ENCODE results near the gene PBOV1. TPM values are rescaled to one million over a fixed set of nuclear protein-coding genes. Genes with fewer than 3 reads are reported as not detected.

The PBOV1 gene
- total RNA-seq, 1 donor = not detected

GRCh38 chr6:138255443-138255842 lies 37.2 kb upstream of the PBOV1 start:
- TF ChIP-seq, protein P1, sequence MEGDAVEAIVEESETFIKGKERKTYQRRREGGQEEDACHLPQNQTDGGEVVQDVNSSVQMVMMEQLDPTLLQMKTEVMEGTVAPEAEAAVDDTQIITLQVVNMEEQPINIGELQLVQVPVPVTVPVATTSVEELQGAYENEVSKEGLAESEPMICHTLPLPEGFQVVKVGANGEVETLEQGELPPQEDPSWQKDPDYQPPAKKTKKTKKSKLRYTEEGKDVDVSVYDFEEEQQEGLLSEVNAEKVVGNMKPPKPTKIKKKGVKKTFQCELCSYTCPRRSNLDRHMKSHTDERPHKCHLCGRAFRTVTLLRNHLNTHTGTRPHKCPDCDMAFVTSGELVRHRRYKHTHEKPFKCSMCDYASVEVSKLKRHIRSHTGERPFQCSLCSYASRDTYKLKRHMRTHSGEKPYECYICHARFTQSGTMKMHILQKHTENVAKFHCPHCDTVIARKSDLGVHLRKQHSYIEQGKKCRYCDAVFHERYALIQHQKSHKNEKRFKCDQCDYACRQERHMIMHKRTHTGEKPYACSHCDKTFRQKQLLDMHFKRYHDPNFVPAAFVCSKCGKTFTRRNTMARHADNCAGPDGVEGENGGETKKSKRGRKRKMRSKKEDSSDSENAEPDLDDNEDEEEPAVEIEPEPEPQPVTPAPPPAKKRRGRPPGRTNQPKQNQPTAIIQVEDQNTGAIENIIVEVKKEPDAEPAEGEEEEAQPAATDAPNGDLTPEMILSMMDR (IDR thresholded peaks at IDR 0.05; ENCODE audit: extremely low read depth, low read depth, low read length) = no peak
- no peaks in the 10 kb centered on the region for H3K9me3 ChIP-seq (ENCODE audit: low read depth, low read length)
- DNase-seq (ENCODE audit: insufficient read length, low spot score, missing footprints) = no peak
- no peaks in the 10 kb centered on the region for H3K27me3 ChIP-seq (ENCODE audit: insufficient read depth, low read length)
- no peaks in the 10 kb centered on the region for H4K20me1 ChIP-seq (ENCODE audit: insufficient read depth, low read length)
- peaks cover 3% of the 10 kb centered on the region for H3K4me1 ChIP-seq (ENCODE audit: insufficient read depth, low read length)
- H2AFZ ChIP-seq (ENCODE audit: low read length) = no peak overlapping the region
- H3K79me2 ChIP-seq (ENCODE audit: insufficient read depth, low read length) = no peaks in the 10 kb centered on the region
- no peak overlapping the region for H3K4me2 ChIP-seq (ENCODE audit: insufficient read depth, low read length)
- no peak overlapping the region for H3K27ac ChIP-seq (ENCODE audit: low read depth, low read length)
- no peaks in the 10 kb centered on the region for H3K36me3 ChIP-seq (ENCODE audit: insufficient read depth, low read length)
- no peak overlapping the region for H3K4me3 ChIP-seq (ENCODE audit: insufficient read depth, low read length)

DNA sequence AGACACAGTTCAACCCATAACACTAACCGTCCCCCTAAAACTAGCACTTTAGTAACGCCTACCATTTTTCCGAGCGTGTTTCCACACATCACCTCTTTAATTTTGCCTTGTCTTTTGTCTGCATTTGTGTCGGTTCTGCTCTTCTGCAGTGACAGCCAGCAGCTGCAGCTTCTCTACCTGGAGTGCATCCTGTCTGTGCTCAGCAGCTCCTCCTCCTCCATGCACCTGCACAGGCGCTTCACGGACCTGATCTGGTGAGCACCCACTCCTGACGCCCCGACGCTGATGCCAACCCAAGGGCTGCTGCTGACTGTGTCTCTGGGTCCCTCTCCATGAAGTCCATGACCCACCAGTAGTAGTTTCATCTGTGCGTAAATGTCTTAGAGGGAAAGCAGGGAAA lies 35.4 kb upstream of the PBOV1 start:
- H3K27me3 ChIP-seq (ENCODE audit: insufficient read depth, low read length) = no peaks in the 10 kb centered on the region
- no peak overlapping the region for H2AFZ ChIP-seq (ENCODE audit: low read length)
- H3K4me2 ChIP-seq (ENCODE audit: insufficient read depth, low read length) = no peak overlapping the region
- H3K79me2 ChIP-seq (ENCODE audit: insufficient read depth, low read length) = no peaks in the 10 kb centered on the region
- no peaks in the 10 kb centered on the region for H3K9me3 ChIP-seq (ENCODE audit: low read depth, low read length)
- no peak overlapping the region for H3K27ac ChIP-seq (ENCODE audit: low read depth, low read length)
- no peaks in the 10 kb centered on the region for H3K36me3 ChIP-seq (ENCODE audit: insufficient read depth, low read length)
- no peak for DNase-seq (ENCODE audit: insufficient read length, low spot score, missing footprints)
- TF ChIP-seq, protein P1 (IDR thresholded peaks at IDR 0.05; ENCODE audit: extremely low read depth, low read depth, low read length) = no peak
- no peaks in the 10 kb centered on the region for H4K20me1 ChIP-seq (ENCODE audit: insufficient read depth, low read length)
- no peak overlapping the region for H3K4me3 ChIP-seq (ENCODE audit: insufficient read depth, low read length)
- peaks cover 3% of the 10 kb centered on the region for H3K4me1 ChIP-seq (ENCODE audit: insufficient read depth, low read length)

- Histone ChIP-seq H3K4me3 (ENCODE audit: insufficient read depth, low read length) (no peak overlapping the region), H2AFZ (ENCODE audit: low read length) (no peak overlapping the region), H3K4me2 (ENCODE audit: insufficient read depth, low read length) (peak overlapping the region; percentile 43), H3K4me1 (ENCODE audit: insufficient read depth, low read length) (peaks cover 3% of the 10 kb centered on the region), H4K20me1 (ENCODE audit: insufficient read depth, low read length) (no peaks in the 10 kb centered on the region), H3K27me3 (ENCODE audit: insufficient read depth, low read length) (no peaks in the 10 kb centered on the region), H3K9me3 (ENCODE audit: low read depth, low read length) (no peaks in the 10 kb centered on the region), H3K79me2 (ENCODE audit: insufficient read depth, low read length) (no peaks in the 10 kb centered on the region), H3K36me3 (ENCODE audit: insufficient read depth, low read length) (no peaks in the 10 kb centered on the region), H3K27ac (ENCODE audit: low read depth, low read length) (no peak overlapping the region)
- TF ChIP-seq, protein P1 (IDR thresholded peaks at IDR 0.05; ENCODE audit: extremely low read depth, low read depth, low read length) = no peak
- peak; percentile 80 for DNase-seq (ENCODE audit: insufficient read length, low spot score, missing footprints)
These were observed 32.4 kb upstream of the PBOV1 start for GRCh38 chr6:138250513-138251247.

DNA sequence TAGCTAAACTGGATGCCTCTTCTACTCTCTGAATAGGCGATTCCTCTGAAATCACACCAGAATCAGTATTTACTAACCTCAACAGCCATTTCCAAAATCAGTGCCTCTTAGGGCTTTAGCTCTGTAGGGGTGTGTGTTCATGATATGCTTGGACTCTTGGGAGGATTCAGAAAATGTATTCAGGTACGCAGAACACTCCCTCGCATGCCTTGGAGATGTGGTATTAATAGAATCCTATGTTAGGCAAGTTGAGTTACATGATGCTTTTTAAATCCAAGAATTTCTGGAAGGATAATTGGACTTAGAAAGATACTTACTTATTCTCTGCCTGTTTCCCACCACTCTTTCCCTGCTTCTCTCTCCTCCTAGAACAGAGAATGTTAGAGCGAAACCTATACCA lies 31.8 kb upstream of the PBOV1 start:
- TF ChIP-seq, protein P1 (IDR thresholded peaks at IDR 0.05; ENCODE audit: extremely low read depth, low read depth, low read length) = no peak
- H3K27ac ChIP-seq (ENCODE audit: low read depth, low read length) = no peak overlapping the region
- DNase-seq (ENCODE audit: insufficient read length, low spot score, missing footprints) = no peak

More for the DNA sequence above, 31.8 kb upstream of the PBOV1 start:
- Histone ChIP-seq H3K9me3 (ENCODE audit: low read depth, low read length) (no peaks in the 10 kb centered on the region), H3K4me2 (ENCODE audit: insufficient read depth, low read length) (no peak overlapping the region), H3K4me1 (ENCODE audit: insufficient read depth, low read length) (peaks cover 3% of the 10 kb centered on the region), H3K36me3 (ENCODE audit: insufficient read depth, low read length) (no peaks in the 10 kb centered on the region), H3K79me2 (ENCODE audit: insufficient read depth, low read length) (no peaks in the 10 kb centered on the region), H4K20me1 (ENCODE audit: insufficient read depth, low read length) (no peaks in the 10 kb centered on the region), H3K4me3 (ENCODE audit: insufficient read depth, low read length) (no peak overlapping the region), H2AFZ (ENCODE audit: low read length) (no peak overlapping the region), H3K27me3 (ENCODE audit: insufficient read depth, low read length) (no peaks in the 10 kb centered on the region)
